GM10266 (cell line): ENCODE data around the gene CCL17.

Source experiments
- DNase-seq: peaks from one replicate; pipeline ENCODE4 v3.0.0; 2012; ENCODE audit errors: extremely low spot score
- CTCF ChIP-seq: IDR thresholded peaks from 2 replicates; pipeline ENCODE4 v1.5.1; 2012; ENCODE audit warnings: mild to moderate bottlenecking, low read depth; ENCODE audit not compliant: control insufficient read depth, insufficient read depth; ENCODE audit errors: missing control alignments

The CCL17 gene

GRCh38 chr16:57413301-57413730, 8.7 kb downstream of the CCL17 start:
- TF ChIP-seq CTCF: no peak
- DNase-seq: peak; percentile 73

- no peak for DNase-seq
- no peak for TF ChIP-seq CTCF
Observed at GRCh38 chr16:57413733-57414132, 9.2 kb downstream of the CCL17 start.

- TF ChIP-seq CTCF: no peak
- no peak for DNase-seq
Observed at GRCh38 chr16:57416084-57416483, 11.5 kb downstream of the CCL17 start.

- TF ChIP-seq CTCF: peak; percentile 13
- no peak for DNase-seq
Observed at GRCh38 chr16:57419506-57419905, 14.9 kb downstream of the CCL17 start.

GRCh38 chr16:57422026-57422944, 17.7 kb downstream of the CCL17 start:
- no peak for DNase-seq
- peak; percentile 49 for TF ChIP-seq CTCF

GRCh38 chr16:57423152-57423551, 18.6 kb downstream of the CCL17 start:
- TF ChIP-seq CTCF: no peak
- no peak for DNase-seq

GRCh38 chr16:57424583-57424982, 20.0 kb downstream of the CCL17 start:
- DNase-seq: no peak
- no peak for TF ChIP-seq CTCF
